K562 (cell line): ENCODE results near the gene IRF2BP2. TPM values are rescaled to one million over a fixed set of nuclear protein-coding genes. Genes with fewer than 3 reads are reported as not detected.

ENCODE experiments used
- ATF3 ChIP-seq, 2 experiments: fragments of 450-650 bp in 1 of 2; sonication (generic) in 1 of 2; formaldehyde crosslinking in 1 of 2; IDR thresholded peaks in 1 of 2; conservative IDR thresholded peaks in 1 of 2; 2 replicates each; pipeline versions ENCODE4 v1.6.1 to v1.8.1; 2016 to 2023; ENCODE audit warnings: mild to moderate bottlenecking in 2 of 2, moderate library complexity in 2 of 2, inconsistent platforms in 1 of 2, missing genetic modification reagents in 1 of 2
- ATF7 ChIP-seq: fragments of 450-650 bp; IDR thresholded peaks from 2 replicates; pipeline ENCODE4 v1.7.1; 2014; ENCODE audit warnings: mild to moderate bottlenecking, moderate library complexity
- COPS2 ChIP-seq: fragments of 450-650 bp; conservative IDR thresholded peaks from 2 replicates; pipeline ENCODE4 v1.6.1; 2016; ENCODE audit warnings: mild to moderate bottlenecking, moderate library complexity
- E2F1 ChIP-seq: sonication (generic); formaldehyde crosslinking; IDR thresholded peaks from 2 replicates; pipeline ENCODE4 v1.8.1; 2023; ENCODE audit warnings: mild to moderate bottlenecking, missing genetic modification reagents, moderate library complexity
- FIP1L1 ChIP-seq: fragments of 200-400 bp; formaldehyde crosslinking; IDR thresholded peaks from 2 replicates; pipeline ENCODE4 v1.6.1; 2018; ENCODE audit warnings: mild to moderate bottlenecking, low read depth, low read length; ENCODE audit not compliant: poor library complexity, severe bottlenecking
- HDAC3 ChIP-seq: fragments of 450-650 bp; IDR thresholded peaks from 2 replicates; pipeline ENCODE4 v1.6.1; 2018; ENCODE audit warnings: borderline replicate concordance, mild to moderate bottlenecking, moderate library complexity; ENCODE audit not compliant: partially characterized antibody
- HES1 ChIP-seq: fragments of 450-650 bp; IDR thresholded peaks from 2 replicates; pipeline ENCODE4 v1.6.1; 2016; ENCODE audit warnings: low read depth, mild to moderate bottlenecking, moderate library complexity
- HNRNPLL ChIP-seq: fragments of 200-400 bp; formaldehyde crosslinking; IDR thresholded peaks from 2 replicates; pipeline ENCODE4 v1.6.1; 2017; ENCODE audit warnings: low read length, low read depth, mild to moderate bottlenecking; ENCODE audit not compliant: poor library complexity, severe bottlenecking
- MBD1 ChIP-seq: fragments of 250-450 bp; sonication (Bioruptor Pico); IDR thresholded peaks from 2 replicates; pipeline ENCODE4 v1.8.0; 2022; ENCODE audit warnings: inconsistent platforms
- MCM2 ChIP-seq: fragments of 450-650 bp; IDR thresholded peaks from 2 replicates; pipeline ENCODE4 v1.6.1; 2017; ENCODE audit warnings: low read depth, mild to moderate bottlenecking
- MED1 ChIP-seq: sonication (generic); formaldehyde crosslinking; IDR thresholded peaks from 2 replicates; pipeline ENCODE4 v1.8.1; 2023; ENCODE audit warnings: missing genetic modification reagents, borderline replicate concordance
- NFE2 ChIP-seq: IDR thresholded peaks from 2 replicates; pipeline ENCODE4 v1.6.1; 2014; ENCODE audit warnings: antibody characterized with exemption, low read depth
- POLR2AphosphoS5 ChIP-seq: IDR thresholded peaks from 2 replicates; pipeline ENCODE4 v1.6.1; 2011; ENCODE audit warnings: mild to moderate bottlenecking, low read depth, low read length, moderate library complexity; ENCODE audit not compliant: control insufficient read depth, insufficient read depth
- POLR3A ChIP-seq: IDR thresholded peaks from 2 replicates; pipeline ENCODE4 v1.6.1; 2011; ENCODE audit warnings: borderline replicate concordance, mild to moderate bottlenecking, moderate library complexity; ENCODE audit not compliant: insufficient read length, insufficient read depth; ENCODE audit errors: extremely low read depth
- SMARCE1 ChIP-seq: fragments of 450-650 bp; IDR thresholded peaks from 2 replicates; pipeline ENCODE4 v1.7.1; 2016; ENCODE audit warnings: mild to moderate bottlenecking
- SOX6 ChIP-seq: fragments of 450-650 bp; IDR thresholded peaks from 2 replicates; pipeline ENCODE4 v1.6.1; 2014; ENCODE audit warnings: mild to moderate bottlenecking
- SUPT5H ChIP-seq: fragments of 450-650 bp; IDR thresholded peaks from 2 replicates; pipeline ENCODE4 v1.6.1; 2016
- TEAD4 ChIP-seq, 2 experiments: sonication (generic) in 1 of 2; formaldehyde crosslinking in 1 of 2; IDR thresholded peaks; 2 replicates each; pipeline versions ENCODE4 v1.6.1 to v1.8.0; 2012 to 2022; ENCODE audit warnings: borderline replicate concordance in 1 of 2, inconsistent platforms in 1 of 2, low read length in 1 of 2, mild to moderate bottlenecking in 1 of 2, missing genetic modification reagents in 1 of 2
- ZBTB33 ChIP-seq: sonication (generic); formaldehyde crosslinking; IDR thresholded peaks from 2 replicates; pipeline ENCODE4 v1.8.1; 2023; ENCODE audit warnings: mild to moderate bottlenecking, missing genetic modification reagents
- ZNF121 ChIP-seq: sonication (generic); formaldehyde crosslinking; conservative IDR thresholded peaks from 2 replicates; pipeline ENCODE4 v1.8.0; 2022; ENCODE audit warnings: missing genetic modification reagents
- polyA plus RNA-seq, 8 experiments: library from polyadenylated mRNA; depleted of rRNA in 4 of 8; stranded (reverse) in 5 of 8; unstranded in 3 of 8; fragments of >200 nt; fragmentation: Nextera tagmentation in 2 of 8; fragmentation: Illumina TruSeq in 1 of 8; extraction: Ambion mirVana in 2 of 8; extraction: Trizol in 1 of 8; gene quantifications; 2 replicates each; pipeline versions ENCODE4 v1.2.1 to v1.2.3, GENCODE V29; 2011 to 2014; ENCODE audit warnings: inconsistent platforms in 1 of 8, missing spikeins in 1 of 8
- total RNA-seq, 7 experiments: library from RNA; depleted of rRNA in 6 of 7; stranded (reverse); fragments of >200 nt in 6 of 7; fragmentation: Illumina TruSeq in 2 of 7; extraction: Trizol in 2 of 7; gene quantifications; 2 replicates each; pipeline versions ENCODE4 v1.2.1 to v1.2.3, GENCODE V29; 2011 to 2021; ENCODE audit warnings: low replicate concordance in 1 of 7

The IRF2BP2 gene
- total and polyA plus RNA-seq, 9 of the 15 experiments (the other 6 are each of a cell fraction or from before 2014, with no cell fraction given): 7.7 to 68.6 (median 22.1) TPM

- no peak for TF ChIP-seq SMARCE1
- no peak for TF ChIP-seq HNRNPLL
- peak; percentile 77 for TF ChIP-seq ATF3 (IDR thresholded peaks at IDR 0.05)
- TF ChIP-seq ATF3 (CRISPR knock-in tag; conservative IDR thresholded peaks at IDR 0.05): no peak
- TF ChIP-seq MBD1 (CRISPR knock-in tag): no peak
- TF ChIP-seq E2F1: no peak
- no peak for TF ChIP-seq ZNF121 (CRISPR knock-in tag)
- no peak for TF ChIP-seq HES1
- TF ChIP-seq FIP1L1: no peak
- TF ChIP-seq ATF7: no peak
- no peak for TF ChIP-seq POLR2AphosphoS5
- no peak for TF ChIP-seq SUPT5H
- peak; percentile 33; the same call in 1 of the 2 replicates for TF ChIP-seq NFE2
- no peak for TF ChIP-seq MED1 (CRISPR knock-in tag)
- no peak for TF ChIP-seq TEAD4 (IDR thresholded peaks at IDR 0.05; ENCODE audit: low read length)
- no peak for TF ChIP-seq TEAD4 (CRISPR knock-in tag; IDR thresholded peaks at IDR 0.05; ENCODE audit: borderline replicate concordance)
- TF ChIP-seq POLR3A: no peak
- TF ChIP-seq MCM2: no peak
- no peak for TF ChIP-seq ZBTB33 (CRISPR knock-in tag)
- no peak for TF ChIP-seq COPS2
- TF ChIP-seq SOX6: no peak
- TF ChIP-seq HDAC3: no peak
Observed at GRCh38 chr1:234564035-234565029, 45.6 kb downstream of the IRF2BP2 start (continued).
